Measurements from ENCODE around the gene PWWP2B.

The PWWP2B gene

DNA sequence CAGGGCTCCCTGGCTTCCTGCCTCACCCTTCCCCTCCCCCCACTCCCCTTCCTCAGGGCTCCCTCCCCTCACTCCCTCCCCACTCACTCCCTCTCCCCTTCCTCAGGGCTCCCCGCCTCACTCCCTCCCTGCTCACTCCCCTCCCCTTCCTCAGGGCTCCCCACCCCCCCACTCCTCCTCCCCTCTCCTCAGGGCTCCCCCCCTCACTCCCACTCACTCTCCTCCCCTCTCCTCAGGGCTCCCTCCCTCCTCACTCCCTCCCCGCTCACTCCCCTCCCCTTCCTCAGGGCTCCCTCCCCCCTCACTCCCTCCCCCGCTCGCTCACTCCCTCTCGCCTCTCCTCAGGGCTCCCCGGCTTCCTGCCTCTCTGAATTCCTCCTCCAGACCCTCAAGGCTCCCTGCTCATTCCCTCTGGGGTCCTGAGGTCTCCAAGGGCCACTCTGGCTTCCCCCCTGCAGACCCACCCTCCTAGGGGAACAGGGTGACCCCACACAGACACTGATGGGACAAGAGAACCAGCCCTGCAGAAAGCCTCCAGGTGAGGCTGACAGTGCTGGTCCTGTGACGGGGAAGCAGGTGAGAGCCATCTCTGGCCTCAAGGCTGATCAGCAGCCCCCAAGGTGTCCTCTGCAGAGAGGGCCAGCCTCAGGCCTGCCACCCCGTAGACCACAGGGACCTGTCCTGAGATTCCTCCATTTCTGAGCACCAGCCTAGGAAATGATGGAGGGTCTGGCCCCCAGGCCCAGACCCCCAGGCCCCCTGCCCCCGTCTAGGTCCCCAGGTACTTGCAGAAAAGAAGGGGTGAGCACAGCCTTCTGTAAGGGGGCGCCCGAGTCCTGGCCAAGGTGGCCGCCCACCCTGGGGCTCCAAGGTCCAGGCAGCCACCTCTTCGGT lies 47.2 kb downstream of the PWWP2B start:
- DNase-seq (ENCODE audit: low spot score in 2 of 2), result no peak

DNA sequence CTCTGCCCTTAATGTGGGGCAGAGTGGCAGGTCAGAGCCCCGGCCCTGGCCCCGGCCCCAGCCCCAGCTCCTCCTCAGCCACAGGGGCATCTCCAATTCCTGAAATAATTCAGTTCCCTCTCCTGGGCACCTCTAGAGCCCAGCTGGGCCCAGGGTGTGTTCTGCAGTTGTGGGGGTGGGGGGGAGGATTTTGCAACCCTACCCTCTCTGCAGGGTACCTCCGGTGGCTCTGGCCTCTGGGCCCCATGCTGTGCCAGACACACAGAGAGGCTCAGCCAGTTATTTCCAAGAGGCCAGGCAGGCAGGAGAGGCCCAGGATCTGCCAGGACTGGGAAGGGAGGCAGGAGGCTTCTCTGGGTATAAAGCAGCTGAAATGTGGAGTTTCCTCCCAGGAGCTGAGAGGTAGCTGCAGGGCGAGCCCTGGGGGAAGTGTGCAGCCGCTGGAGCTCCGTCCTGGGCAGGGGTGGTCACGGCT lies 47.9 kb downstream of the PWWP2B start:
- peak overlapping the region; percentile 80 for H3K27ac Mint-ChIP-seq (ENCODE audit: low read depth)
- H3K27me3 Mint-ChIP-seq, result no peaks in the 10 kb centered on the region
- peaks cover 6% of the 10 kb centered on the region for H3K36me3 Mint-ChIP-seq (ENCODE audit: insufficient read depth)
- H3K4me3 Mint-ChIP-seq, result peak overlapping the region; percentile 23
- peaks cover 34% of the 10 kb centered on the region for H3K4me1 Mint-ChIP-seq
- no peak for ATAC-seq (replicated peaks; ENCODE audit: extremely low read depth, poor library complexity, severe bottlenecking)
- no peak for DNase-seq (ENCODE audit: low spot score in 2 of 2)
- no peaks in the 10 kb centered on the region for H3K9me3 Mint-ChIP-seq

More for the DNA sequence above, 47.2 kb downstream of the PWWP2B start:
- peaks cover 6% of the 10 kb centered on the region for H3K36me3 Mint-ChIP-seq (ENCODE audit: insufficient read depth)
- H3K27me3 Mint-ChIP-seq, result no peaks in the 10 kb centered on the region
- H3K9me3 Mint-ChIP-seq, result no peaks in the 10 kb centered on the region
- H3K4me1 Mint-ChIP-seq, result peaks cover 34% of the 10 kb centered on the region
- no peak for ATAC-seq (replicated peaks; ENCODE audit: extremely low read depth, poor library complexity, severe bottlenecking)
- peak overlapping the region; percentile 80 for H3K27ac Mint-ChIP-seq (ENCODE audit: low read depth)
- peak overlapping the region; percentile 18 for H3K4me3 Mint-ChIP-seq

DNA sequence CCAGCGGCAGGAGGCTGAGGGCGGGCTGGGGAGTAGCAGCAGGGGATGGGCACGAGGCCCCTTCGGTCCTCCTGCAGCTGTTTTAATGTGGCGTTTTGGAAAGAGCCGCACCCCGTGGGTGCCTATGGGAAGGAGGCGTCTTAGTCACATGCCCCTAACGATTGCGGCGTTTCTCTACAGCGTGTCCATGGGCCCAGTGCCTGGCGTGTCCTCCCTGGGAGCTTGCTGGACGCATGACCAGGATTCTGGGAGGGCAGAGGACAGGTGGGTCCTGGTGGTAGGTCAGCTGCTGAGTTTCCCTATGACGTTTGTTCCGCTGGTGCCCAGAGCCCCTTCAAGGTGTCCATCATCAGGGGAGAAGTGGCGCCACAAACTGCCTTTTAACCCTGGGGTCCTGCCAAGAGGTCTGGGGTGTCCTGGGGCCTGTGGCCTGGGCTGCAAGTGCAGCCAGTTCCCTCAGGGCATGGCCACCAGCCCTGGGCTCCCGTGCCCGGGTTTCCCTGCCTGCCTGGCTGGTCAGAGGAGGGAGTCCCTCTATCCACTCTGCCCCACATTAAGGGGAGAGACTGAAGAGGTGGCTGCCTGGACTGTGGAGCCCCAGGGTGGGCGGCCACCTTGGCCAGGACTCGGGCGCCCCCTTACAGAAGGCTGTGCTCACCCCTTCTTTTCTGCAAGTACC lies 48.7 kb downstream of the PWWP2B start:
- peaks cover 6% of the 10 kb centered on the region for H3K36me3 Mint-ChIP-seq (ENCODE audit: insufficient read depth)
- peaks cover 34% of the 10 kb centered on the region for H3K4me1 Mint-ChIP-seq
- ATAC-seq (replicated peaks; ENCODE audit: extremely low read depth, poor library complexity, severe bottlenecking) (no peak), DNase-seq (ENCODE audit: low spot score in 2 of 2) (no peak)
- no peaks in the 10 kb centered on the region for H3K27me3 Mint-ChIP-seq
- H3K9me3 Mint-ChIP-seq, result no peaks in the 10 kb centered on the region
- peak overlapping the region; percentile 80 for H3K27ac Mint-ChIP-seq (ENCODE audit: low read depth)
- peak overlapping the region; percentile 70 for H3K4me3 Mint-ChIP-seq

- peaks cover 6% of the 10 kb centered on the region for H3K36me3 Mint-ChIP-seq (ENCODE audit: insufficient read depth)
- no peaks in the 10 kb centered on the region for H3K9me3 Mint-ChIP-seq
- no peak for DNase-seq (ENCODE audit: low spot score in 2 of 2)
- peak overlapping the region; percentile 70 for H3K4me3 Mint-ChIP-seq
- peak overlapping the region; percentile 86 for H3K27ac Mint-ChIP-seq (ENCODE audit: low read depth)
- no peaks in the 10 kb centered on the region for H3K27me3 Mint-ChIP-seq
- H3K4me1 Mint-ChIP-seq, result peaks cover 34% of the 10 kb centered on the region
- ATAC-seq (replicated peaks; ENCODE audit: extremely low read depth, poor library complexity, severe bottlenecking), result no peak
These were observed 49.2 kb downstream of the PWWP2B start for GRCh38 chr10:132446195-132446581.

DNA sequence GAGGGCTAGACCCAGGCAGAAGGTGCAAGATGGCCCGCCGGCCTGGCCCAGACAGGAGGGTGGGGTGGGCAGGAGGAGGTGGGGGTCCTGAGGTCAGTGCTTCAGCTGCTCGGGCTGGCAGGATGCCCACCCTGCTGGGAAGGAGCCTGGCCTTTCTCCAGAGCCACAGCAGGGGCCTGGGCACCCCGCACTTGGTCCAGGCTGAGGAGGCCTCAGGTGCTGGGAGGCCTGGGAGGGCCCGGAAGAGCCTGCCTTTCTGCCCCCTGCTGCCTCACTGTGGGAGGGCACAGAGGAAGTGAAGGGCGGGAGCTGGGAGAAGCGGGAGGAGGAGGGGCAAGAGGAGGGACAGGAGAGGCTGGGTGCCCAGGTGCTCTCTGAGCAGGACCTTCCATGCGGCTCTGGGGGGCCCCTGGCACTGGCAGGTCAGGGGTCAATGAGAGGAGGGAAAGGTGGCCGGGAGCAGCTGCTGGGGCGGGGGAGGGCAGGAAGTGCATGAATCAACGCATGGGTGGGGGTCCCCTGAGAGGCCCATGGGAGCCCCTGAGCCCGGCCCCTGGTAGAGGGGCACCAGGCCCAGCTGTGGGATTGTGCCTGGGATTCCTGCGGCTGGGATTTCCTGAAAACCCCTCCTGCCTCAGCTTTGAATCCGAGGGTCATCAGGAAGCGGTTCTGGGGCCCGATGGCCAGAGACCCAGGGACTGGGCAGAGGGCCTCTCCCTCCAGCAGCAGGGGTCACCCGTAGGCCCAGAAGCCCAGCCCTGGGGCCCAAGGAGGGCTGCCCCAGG lies 49.9 kb downstream of the PWWP2B start:
- Mint-ChIP-seq H3K4me1 (peaks cover 38% of the 10 kb centered on the region), H3K27ac (ENCODE audit: low read depth) (peak overlapping the region; percentile 86), H3K36me3 (ENCODE audit: insufficient read depth) (peaks cover 11% of the 10 kb centered on the region), H3K27me3 (no peaks in the 10 kb centered on the region), H3K4me3 (peak overlapping the region; percentile 70), H3K9me3 (no peaks in the 10 kb centered on the region)
- ATAC-seq (replicated peaks; ENCODE audit: extremely low read depth, poor library complexity, severe bottlenecking) (peak; percentile 31), DNase-seq (ENCODE audit: low spot score in 2 of 2) (peak in 1 of 2 donors; percentile 52)

DNA sequence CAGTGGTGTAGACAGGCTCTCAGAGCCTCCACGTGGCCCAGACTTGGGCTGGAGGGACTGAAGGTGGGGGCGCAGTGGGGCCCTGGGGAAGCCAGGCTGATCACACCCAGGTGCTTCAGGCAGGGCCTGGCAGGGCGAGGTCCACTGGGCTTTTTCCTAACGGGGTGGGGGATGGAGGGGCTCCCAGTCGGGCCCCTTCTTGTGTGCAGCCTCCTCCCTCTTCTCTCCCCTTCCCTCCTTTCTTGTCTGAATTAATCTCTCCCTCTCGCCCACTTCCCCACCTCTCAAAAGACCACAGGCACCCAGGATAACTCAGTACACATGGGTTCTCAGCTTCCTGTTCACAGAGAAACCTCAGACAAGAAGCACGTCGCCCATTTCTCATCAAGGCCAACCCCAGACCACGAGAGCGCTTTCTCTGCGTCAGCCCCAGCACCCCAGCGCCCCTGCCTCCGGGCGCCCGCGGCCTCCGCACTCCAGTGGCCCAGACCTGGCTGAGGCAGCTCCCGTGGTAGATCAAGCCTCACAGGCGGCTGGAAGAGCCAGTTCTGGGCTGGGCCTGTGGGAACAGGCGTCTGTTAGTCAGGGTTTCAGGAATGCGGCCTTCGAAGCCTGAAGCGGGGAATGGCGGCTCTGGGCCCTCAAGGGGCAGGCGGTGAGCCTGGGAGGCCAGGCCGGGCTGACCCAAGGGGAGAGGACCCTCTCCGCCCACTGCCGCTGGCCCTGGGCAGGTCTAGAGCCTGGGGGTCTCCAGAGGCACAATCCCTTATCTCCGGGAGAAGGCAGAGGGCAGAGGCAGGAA lies 50.6 kb downstream of the PWWP2B start:
- Mint-ChIP-seq H3K36me3 (ENCODE audit: insufficient read depth) (peaks cover 11% of the 10 kb centered on the region), H3K4me3 (peak overlapping the region; percentile 57), H3K27ac (ENCODE audit: low read depth) (peak overlapping the region; percentile 86), H3K27me3 (no peaks in the 10 kb centered on the region), H3K9me3 (no peaks in the 10 kb centered on the region), H3K4me1 (peaks cover 35% of the 10 kb centered on the region)
- ATAC-seq (replicated peaks; ENCODE audit: extremely low read depth, poor library complexity, severe bottlenecking) (peak; percentile 88), DNase-seq (ENCODE audit: low spot score in 2 of 2) (peak; percentile 75 to 87)

DNA sequence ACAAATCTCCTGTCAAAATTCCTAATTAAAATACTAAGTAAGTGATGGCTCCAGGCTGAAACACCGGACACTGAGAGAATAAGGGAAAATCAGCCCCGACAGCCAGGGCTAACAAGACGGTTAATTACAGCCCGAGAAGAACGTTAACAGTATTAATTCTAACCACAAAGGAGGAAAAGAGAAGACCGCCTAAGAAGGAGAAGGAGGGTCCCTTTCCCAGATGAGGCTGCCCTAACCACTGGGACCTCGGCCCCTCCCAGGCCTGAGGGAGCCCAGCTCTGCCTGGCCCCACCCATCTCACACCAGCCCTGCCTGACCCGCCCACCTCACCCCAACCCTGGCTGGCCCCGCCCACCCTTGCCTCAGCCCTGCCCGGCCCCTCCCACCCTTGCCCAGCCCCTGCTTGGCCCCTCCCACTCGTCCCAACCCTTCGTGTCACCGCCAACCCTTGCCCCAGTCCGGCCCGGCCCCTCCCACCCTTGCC lies 51.3 kb downstream of the PWWP2B start:
- Mint-ChIP-seq H3K9me3 (no peaks in the 10 kb centered on the region), H3K36me3 (ENCODE audit: insufficient read depth) (peaks cover 11% of the 10 kb centered on the region), H3K4me3 (peak overlapping the region; percentile 57), H3K4me1 (peaks cover 35% of the 10 kb centered on the region), H3K27me3 (no peaks in the 10 kb centered on the region), H3K27ac (ENCODE audit: low read depth) (peak overlapping the region; percentile 86)
- no peak for ATAC-seq (replicated peaks; ENCODE audit: extremely low read depth, poor library complexity, severe bottlenecking)
- DNase-seq (ENCODE audit: low spot score in 2 of 2), result no peak

DNA sequence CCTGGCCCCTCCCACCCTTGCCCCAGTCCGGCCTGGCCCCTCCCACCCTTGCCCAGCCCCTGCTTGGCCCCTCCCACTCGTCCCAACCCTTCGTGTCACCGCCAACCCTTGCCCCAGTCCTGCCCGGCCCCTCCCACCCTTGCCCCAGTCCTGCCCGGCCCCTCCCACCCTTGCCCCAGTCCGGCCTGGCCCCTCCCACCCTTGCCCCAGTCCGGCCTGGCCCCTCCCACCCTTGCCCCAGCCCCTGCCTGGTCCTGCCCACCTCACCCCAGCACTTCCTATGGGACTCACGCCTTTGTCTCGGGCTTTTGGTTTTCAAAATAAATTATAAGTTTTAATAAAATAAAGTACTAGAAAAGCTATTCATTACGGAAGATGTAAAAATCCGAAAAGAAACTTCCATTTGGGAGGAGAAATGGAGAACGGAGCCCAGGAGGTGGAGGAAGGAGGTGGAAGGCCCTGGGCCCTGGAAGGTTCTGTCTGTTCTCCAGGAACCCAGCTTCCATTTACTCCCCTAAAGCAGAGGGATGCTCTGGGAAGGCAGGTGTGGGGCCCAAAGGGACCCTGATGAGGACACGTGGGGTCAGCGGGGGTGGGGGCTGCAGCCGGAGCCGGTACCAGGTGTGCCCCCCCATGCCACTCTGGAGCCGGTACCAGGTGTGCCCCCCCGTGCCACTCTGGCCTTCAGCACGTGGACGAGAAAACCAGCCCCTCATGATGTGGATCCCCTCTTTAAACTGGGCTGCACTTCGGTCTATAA lies 52.2 kb downstream of the PWWP2B start:
- DNase-seq (ENCODE audit: low spot score in 2 of 2) (no peak), ATAC-seq (replicated peaks; ENCODE audit: extremely low read depth, poor library complexity, severe bottlenecking) (no peak)
- Mint-ChIP-seq H3K4me1 (peaks cover 32% of the 10 kb centered on the region), H3K4me3 (no peak overlapping the region), H3K27me3 (no peaks in the 10 kb centered on the region), H3K9me3 (no peaks in the 10 kb centered on the region), H3K36me3 (ENCODE audit: insufficient read depth) (peaks cover 11% of the 10 kb centered on the region), H3K27ac (ENCODE audit: low read depth) (peak overlapping the region; percentile 32)

GRCh38 chr10:132449811-132450181 lies 52.8 kb downstream of the PWWP2B start:
- H3K36me3 Mint-ChIP-seq (ENCODE audit: insufficient read depth), result peaks cover 11% of the 10 kb centered on the region
- H3K27me3 Mint-ChIP-seq, result no peaks in the 10 kb centered on the region
- H3K27ac Mint-ChIP-seq (ENCODE audit: low read depth), result peak overlapping the region; percentile 32
- peaks cover 29% of the 10 kb centered on the region for H3K4me1 Mint-ChIP-seq
- H3K4me3 Mint-ChIP-seq, result no peak overlapping the region
- DNase-seq (ENCODE audit: low spot score in 2 of 2), result no peak
- H3K9me3 Mint-ChIP-seq, result no peaks in the 10 kb centered on the region
- no peak for ATAC-seq (replicated peaks; ENCODE audit: extremely low read depth, poor library complexity, severe bottlenecking)

- Mint-ChIP-seq H3K4me1 (peaks cover 23% of the 10 kb centered on the region), H3K4me3 (no peak overlapping the region), H3K27ac (ENCODE audit: low read depth) (peak overlapping the region; percentile 68), H3K27me3 (no peaks in the 10 kb centered on the region), H3K9me3 (no peaks in the 10 kb centered on the region), H3K36me3 (ENCODE audit: insufficient read depth) (peaks cover 10% of the 10 kb centered on the region)
- ATAC-seq (replicated peaks; ENCODE audit: extremely low read depth, poor library complexity, severe bottlenecking), result no peak
- DNase-seq (ENCODE audit: low spot score in 2 of 2), result no peak
These were observed 53.4 kb downstream of the PWWP2B start for GRCh38 chr10:132450466-132450824.

- Mint-ChIP-seq H3K4me1 (peaks cover 22% of the 10 kb centered on the region), H3K36me3 (ENCODE audit: insufficient read depth) (peaks cover 10% of the 10 kb centered on the region), H3K4me3 (no peak overlapping the region), H3K27me3 (no peaks in the 10 kb centered on the region), H3K27ac (ENCODE audit: low read depth) (peak overlapping the region; percentile 89), H3K9me3 (no peaks in the 10 kb centered on the region)
- DNase-seq (ENCODE audit: low spot score in 2 of 2) (no peak), ATAC-seq (replicated peaks; ENCODE audit: extremely low read depth, poor library complexity, severe bottlenecking) (no peak)
These were observed 54.0 kb downstream of the PWWP2B start for GRCh38 chr10:132450825-132451505.

Measured in central memory CD8-positive, alpha-beta T cell (primary cell).